Measurements from ENCODE around the gene ZNF407.

The ZNF407 gene

DNA sequence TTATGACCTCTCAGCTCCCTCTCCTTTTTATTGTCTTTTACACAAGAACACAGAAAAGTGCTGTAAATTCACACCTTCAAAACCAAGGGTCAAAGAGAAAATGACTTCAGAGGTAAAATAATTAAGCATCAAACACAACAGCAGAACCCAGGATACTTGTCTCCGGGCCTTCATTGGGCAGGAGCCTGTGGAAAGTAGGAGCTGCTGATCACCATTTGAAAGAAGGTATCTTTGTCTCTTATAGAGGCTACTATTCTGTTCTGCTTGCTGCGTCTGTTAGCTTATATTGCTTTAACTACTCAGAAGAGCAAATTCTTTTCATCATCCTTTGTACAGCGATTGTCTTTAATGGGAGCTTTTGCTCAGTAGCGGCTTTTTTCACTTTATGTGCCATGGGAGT lies 350.2 kb downstream of the ZNF407 start:
- TF ChIP-seq SPI1 (IDR thresholded peaks at IDR 0.05; ENCODE audit: borderline replicate concordance, low read depth) (no peak), POLR2AphosphoS5 (IDR thresholded peaks at IDR 0.05; ENCODE audit: low read depth) (no peak), GABPA (IDR thresholded peaks at IDR 0.05; ENCODE audit: low read depth) (no peak)
- TF ChIP-seq, protein P1, sequence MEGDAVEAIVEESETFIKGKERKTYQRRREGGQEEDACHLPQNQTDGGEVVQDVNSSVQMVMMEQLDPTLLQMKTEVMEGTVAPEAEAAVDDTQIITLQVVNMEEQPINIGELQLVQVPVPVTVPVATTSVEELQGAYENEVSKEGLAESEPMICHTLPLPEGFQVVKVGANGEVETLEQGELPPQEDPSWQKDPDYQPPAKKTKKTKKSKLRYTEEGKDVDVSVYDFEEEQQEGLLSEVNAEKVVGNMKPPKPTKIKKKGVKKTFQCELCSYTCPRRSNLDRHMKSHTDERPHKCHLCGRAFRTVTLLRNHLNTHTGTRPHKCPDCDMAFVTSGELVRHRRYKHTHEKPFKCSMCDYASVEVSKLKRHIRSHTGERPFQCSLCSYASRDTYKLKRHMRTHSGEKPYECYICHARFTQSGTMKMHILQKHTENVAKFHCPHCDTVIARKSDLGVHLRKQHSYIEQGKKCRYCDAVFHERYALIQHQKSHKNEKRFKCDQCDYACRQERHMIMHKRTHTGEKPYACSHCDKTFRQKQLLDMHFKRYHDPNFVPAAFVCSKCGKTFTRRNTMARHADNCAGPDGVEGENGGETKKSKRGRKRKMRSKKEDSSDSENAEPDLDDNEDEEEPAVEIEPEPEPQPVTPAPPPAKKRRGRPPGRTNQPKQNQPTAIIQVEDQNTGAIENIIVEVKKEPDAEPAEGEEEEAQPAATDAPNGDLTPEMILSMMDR (IDR thresholded peaks at IDR 0.05; ENCODE audit: insufficient read depth, low read length) = no peak
- TF ChIP-seq, protein P2, sequence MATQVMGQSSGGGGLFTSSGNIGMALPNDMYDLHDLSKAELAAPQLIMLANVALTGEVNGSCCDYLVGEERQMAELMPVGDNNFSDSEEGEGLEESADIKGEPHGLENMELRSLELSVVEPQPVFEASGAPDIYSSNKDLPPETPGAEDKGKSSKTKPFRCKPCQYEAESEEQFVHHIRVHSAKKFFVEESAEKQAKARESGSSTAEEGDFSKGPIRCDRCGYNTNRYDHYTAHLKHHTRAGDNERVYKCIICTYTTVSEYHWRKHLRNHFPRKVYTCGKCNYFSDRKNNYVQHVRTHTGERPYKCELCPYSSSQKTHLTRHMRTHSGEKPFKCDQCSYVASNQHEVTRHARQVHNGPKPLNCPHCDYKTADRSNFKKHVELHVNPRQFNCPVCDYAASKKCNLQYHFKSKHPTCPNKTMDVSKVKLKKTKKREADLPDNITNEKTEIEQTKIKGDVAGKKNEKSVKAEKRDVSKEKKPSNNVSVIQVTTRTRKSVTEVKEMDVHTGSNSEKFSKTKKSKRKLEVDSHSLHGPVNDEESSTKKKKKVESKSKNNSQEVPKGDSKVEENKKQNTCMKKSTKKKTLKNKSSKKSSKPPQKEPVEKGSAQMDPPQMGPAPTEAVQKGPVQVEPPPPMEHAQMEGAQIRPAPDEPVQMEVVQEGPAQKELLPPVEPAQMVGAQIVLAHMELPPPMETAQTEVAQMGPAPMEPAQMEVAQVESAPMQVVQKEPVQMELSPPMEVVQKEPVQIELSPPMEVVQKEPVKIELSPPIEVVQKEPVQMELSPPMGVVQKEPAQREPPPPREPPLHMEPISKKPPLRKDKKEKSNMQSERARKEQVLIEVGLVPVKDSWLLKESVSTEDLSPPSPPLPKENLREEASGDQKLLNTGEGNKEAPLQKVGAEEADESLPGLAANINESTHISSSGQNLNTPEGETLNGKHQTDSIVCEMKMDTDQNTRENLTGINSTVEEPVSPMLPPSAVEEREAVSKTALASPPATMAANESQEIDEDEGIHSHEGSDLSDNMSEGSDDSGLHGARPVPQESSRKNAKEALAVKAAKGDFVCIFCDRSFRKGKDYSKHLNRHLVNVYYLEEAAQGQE (IDR thresholded peaks at IDR 0.05; ENCODE audit: insufficient replicate concordance, low read depth) = no peak
- Histone ChIP-seq H3K27me3 (ENCODE audit: insufficient read depth, poor library complexity, severe bottlenecking) (no peaks in the 10 kb centered on the region), H3K4me3 (replicated peaks; ENCODE audit: insufficient read depth, low read length) (no peak overlapping the region), H3K27ac (replicated peaks) (no peak overlapping the region)
- no peak for DNase-seq (ENCODE audit: low read depth in 1 of 2, low spot score in 1 of 2)

DNA sequence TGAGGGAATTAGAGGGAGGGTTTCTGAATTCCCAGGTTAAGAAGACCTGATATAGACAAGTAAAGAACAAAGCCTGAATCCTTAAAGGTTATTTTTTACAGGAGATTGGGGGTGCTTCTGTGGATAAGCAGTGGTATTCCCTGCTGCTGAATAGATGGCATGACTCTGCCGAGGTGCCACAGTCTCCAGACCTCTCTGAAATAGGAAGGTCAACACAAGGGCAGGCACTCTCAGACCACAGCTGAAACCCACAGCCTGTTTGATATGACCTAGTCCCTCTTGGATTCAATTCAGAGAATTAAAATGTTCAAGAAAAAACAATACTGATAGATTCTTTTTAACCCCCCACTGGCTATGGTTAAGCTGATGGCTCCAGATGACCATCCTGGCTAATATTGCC lies 351.9 kb downstream of the ZNF407 start:
- TF ChIP-seq GABPA (IDR thresholded peaks at IDR 0.05; ENCODE audit: low read depth) = no peak
- no peak for TF ChIP-seq SPI1 (IDR thresholded peaks at IDR 0.05; ENCODE audit: borderline replicate concordance, low read depth)
- TF ChIP-seq POLR2AphosphoS5 (IDR thresholded peaks at IDR 0.05; ENCODE audit: low read depth) = no peak
- TF ChIP-seq, protein P2 (IDR thresholded peaks at IDR 0.05; ENCODE audit: insufficient replicate concordance, low read depth) = no peak
- TF ChIP-seq, protein P1 (IDR thresholded peaks at IDR 0.05; ENCODE audit: insufficient read depth, low read length) = no peak
- DNase-seq (ENCODE audit: low read depth in 1 of 2, low spot score in 1 of 2) = no peak
- Histone ChIP-seq H3K4me3 (replicated peaks; ENCODE audit: insufficient read depth, low read length) (no peak overlapping the region), H3K27ac (replicated peaks) (no peak overlapping the region), H3K27me3 (ENCODE audit: insufficient read depth, poor library complexity, severe bottlenecking) (no peaks in the 10 kb centered on the region)

DNA sequence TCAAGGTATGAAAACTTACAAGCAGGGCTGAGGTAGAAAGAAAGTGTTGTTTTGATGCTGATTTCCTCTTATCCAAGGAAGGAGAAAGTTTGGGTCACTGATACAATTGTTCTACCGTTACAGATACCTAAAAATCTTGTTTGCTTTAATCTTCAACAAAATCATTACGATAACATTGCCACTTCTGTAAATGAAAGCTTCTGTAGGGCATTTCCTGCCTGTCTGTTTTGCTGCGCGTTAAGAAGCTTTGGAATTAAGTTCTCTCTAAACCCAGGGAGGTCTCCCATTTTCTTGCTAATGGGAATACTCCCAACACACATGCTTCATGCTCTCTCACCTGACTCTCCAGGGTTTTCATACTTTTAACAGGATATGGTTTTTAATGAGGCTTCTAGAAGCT lies 352.8 kb downstream of the ZNF407 start:
- Histone ChIP-seq H3K4me3 (replicated peaks; ENCODE audit: insufficient read depth, low read length) (no peak overlapping the region), H3K27me3 (ENCODE audit: insufficient read depth, poor library complexity, severe bottlenecking) (no peaks in the 10 kb centered on the region), H3K27ac (replicated peaks) (no peak overlapping the region)
- no peak for DNase-seq (ENCODE audit: low read depth in 1 of 2, low spot score in 1 of 2)
- TF ChIP-seq, protein P1 (IDR thresholded peaks at IDR 0.05; ENCODE audit: insufficient read depth, low read length) = no peak
- no peak for TF ChIP-seq SPI1 (IDR thresholded peaks at IDR 0.05; ENCODE audit: borderline replicate concordance, low read depth)

DNA sequence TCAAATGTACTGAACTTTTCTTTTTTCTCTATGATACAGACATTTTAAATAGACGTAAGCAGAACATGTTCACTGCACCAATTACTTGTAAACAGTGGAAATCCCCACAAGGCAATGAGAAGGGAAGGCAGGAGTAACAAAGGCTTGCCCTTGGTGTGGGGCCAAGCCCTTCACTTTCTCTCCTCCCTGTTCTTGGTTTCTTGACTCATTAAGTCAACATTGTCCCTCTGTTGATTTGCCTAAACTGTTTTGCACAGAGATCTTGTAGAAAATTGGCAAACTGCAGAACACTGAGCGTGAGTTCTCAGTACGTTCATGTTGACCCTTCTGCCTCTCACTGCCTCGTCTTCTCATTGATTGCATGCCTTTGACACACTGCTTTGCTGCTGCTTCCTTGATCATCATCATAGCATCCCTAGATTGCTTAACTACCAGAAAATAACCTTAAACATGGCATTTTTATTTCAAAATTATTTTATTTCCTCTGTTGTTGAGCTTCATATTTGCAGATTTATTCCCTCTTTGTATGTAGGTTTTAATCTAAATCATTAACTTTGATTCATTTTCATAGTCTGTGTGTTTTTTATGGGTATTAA lies 353.6 kb downstream of the ZNF407 start:
- TF ChIP-seq SPI1 (IDR thresholded peaks at IDR 0.05; ENCODE audit: borderline replicate concordance, low read depth) (no peak), POLR2AphosphoS5 (IDR thresholded peaks at IDR 0.05; ENCODE audit: low read depth) (no peak), GABPA (IDR thresholded peaks at IDR 0.05; ENCODE audit: low read depth) (no peak)
- TF ChIP-seq, protein P2 (IDR thresholded peaks at IDR 0.05; ENCODE audit: insufficient replicate concordance, low read depth) = no peak
- TF ChIP-seq, protein P1 (IDR thresholded peaks at IDR 0.05; ENCODE audit: insufficient read depth, low read length) = no peak
- no peaks in the 10 kb centered on the region for H3K27me3 ChIP-seq (ENCODE audit: insufficient read depth, poor library complexity, severe bottlenecking)
- no peak overlapping the region for H3K4me3 ChIP-seq (replicated peaks; ENCODE audit: insufficient read depth, low read length)
- no peak overlapping the region for H3K27ac ChIP-seq (replicated peaks)
- DNase-seq (ENCODE audit: low read depth in 1 of 2, low spot score in 1 of 2) = no peak
